Measurements from ENCODE around the gene CYP2B6.

DNA sequence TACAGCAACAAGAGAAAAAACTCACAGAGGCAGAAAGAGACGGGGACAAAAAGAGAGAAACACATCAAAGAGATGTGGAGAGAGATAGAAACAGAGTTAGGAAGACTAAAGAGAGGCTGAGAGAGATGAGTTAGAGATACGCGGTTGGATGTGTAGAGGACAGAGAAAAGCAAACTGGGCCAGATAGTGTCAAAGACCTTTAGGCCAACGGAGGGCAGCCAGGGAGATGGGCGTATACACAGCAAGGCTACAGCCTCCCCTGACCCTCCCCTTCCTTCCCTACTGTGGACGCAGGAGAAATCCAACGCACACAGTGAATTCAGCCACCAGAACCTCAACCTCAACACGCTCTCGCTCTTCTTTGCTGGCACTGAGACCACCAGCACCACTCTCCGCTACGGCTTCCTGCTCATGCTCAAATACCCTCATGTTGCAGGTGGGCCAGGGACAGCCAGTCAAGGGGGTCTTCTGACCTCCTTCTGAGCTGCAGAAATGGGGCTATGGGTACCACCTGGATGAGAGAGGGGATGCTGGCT, 18.7 kb downstream of the CYP2B6 start:
- TF ChIP-seq EZH2 (IDR thresholded peaks at IDR 0.05; ENCODE audit: borderline replicate concordance, low read depth, low read length, poor library complexity, severe bottlenecking) (no peak), CTCF (conservative IDR thresholded peaks at IDR 0.05; ENCODE audit: low read depth, low read length) (no peak)
